Activated CD4-positive, alpha-beta T cell treated with anti-CD3 and anti-CD28 coated beads, Interleukin-2, Interleukin-4, amounts not matched to agents 100 ng/mL and 50 ng/mL, durations not matched to agents 16 hours and 8 hours (primary cell): ENCODE data around the gene CHRNB4.

Experiments used
- DNase-seq: peaks from one replicate; pipeline ENCODE4 v3.0.0-alpha.2; 2020; ENCODE audit warnings: low spot score

CHRNB4 gene

DNA sequence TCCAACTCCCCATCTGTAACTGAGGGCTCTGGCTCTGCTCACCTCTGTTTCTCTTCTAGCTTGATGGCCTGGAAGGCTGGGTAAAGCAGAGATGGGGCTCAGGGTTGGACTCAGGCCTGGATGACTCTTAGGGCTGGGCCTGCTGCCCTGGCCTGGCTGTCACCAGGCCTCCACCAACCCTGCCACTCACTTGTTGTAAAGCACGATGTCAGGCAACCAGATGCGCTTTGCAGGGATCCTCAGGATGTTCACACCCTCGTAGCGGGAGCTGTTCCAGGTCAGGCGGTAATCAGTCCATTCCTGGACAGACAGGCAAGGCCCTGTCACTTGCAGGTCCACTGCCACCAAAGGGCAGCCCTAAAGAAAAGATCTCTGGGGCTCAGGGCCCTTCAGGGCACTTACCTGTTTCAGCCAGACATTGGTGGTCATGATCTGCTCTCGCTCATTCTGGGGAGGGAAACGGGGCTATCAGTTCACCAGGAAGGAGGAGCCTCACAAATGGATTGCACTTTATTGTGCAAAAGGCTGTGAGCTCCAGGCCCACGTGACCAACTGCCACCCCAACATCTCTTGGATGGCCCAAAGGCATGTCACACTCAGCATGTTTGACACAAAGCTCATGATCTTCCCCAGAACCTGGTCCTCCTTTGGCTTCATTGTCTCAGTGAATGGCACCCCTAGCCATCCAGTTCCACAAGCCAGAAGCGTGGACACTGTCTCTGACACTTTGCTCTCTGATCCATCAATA lies 9.9 kb downstream of the CHRNB4 start:
- DNase-seq: no peak

- no peak for DNase-seq
Measured at GRCh38 chr15:78629716-78630065, 11.3 kb downstream of the CHRNB4 start.

DNA sequence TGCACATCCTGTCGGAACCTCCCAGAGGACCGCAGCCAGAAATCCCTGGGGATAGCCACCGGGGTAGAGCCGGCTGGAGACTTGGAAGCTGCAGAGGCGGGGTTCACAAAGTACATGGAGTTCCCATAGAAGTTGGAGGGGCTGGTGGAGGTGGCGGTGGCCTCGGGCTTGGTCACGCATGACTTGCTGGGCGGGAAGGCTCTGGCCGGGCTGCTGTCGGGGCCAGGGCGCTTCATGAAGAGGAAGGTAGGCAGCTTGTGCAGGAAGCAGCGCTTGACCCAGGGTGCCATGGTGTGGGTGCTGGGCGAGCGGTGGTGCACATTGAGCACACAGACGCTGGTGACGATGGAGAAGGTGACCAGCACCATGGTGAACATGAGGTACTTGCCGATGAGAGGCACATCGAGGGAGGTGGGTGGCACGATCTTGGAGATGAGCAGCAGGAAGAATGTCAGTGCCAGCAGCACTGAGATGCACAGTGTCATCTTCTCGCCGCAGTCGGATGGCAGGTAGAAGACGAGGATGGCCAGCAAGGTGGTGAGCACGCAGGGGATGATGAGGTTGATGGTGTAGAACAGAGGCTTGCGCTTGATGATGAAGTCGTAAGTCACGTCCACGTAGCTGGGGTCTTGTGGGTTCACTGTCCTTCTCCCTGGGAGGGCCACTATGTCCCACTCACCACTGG lies 11.8 kb downstream of the CHRNB4 start:
- DNase-seq: no peak

GRCh38 chr15:78628227-78628626 lies 12.8 kb downstream of the CHRNB4 start:
- no peak for DNase-seq

DNA sequence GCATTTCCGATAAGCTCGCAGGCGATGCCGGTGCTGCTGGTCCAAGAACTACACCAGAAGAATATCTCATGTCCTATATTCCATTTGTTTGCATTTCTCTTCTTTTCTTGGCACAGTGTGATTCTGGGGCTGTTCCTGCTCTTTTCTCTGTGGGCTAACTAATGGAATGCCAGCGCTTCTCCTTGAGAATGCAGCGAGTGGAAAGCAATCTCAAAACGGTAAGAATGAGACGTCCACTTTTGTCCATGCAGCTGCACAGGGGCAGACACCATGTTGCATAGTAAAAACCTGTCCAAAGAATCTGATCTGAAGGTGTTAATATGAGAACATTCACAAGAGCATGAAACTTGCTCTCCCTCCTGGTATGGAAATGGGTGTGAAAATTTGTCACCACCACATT lies 13.7 kb downstream of the CHRNB4 start:
- DNase-seq: no peak

- no peak for DNase-seq
Measured at GRCh38 chr15:78626381-78626995, 14.5 kb downstream of the CHRNB4 start.

DNA sequence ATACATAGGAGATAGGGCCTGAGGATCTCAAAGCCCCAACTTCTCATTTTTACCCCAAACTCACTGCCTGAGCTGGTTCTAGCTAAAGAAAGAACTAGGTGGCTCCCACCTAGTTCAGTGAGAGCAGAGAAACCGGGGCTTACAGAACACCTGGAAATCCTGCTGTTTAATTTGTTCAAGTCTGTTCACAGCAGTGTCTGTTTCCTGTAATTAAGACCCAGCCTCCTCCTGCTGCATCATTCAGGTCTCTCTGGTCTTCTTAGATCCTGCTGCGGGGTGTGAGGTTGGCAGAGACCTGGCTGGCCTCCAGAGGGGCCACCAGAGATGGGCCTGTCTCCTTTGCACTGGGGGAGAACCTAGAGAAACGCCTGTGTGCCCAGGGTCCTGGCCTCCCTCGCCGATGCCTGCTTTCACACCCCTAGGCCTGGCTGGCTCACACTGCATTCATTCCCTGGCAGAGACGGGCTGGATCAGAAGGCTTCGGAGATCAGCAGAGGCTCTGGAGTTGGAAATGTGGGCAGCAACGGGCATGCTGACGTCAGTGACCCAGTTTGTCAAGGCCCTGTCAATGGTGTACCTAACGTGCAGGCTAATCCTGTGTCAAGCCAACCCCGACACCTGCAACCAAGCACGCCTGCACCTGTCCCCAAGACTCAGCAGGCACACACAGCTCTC lies 15.3 kb downstream of the CHRNB4 start:
- DNase-seq: no peak

- DNase-seq: no peak
Measured at GRCh38 chr15:78624651-78625590, 16.1 kb downstream of the CHRNB4 start.

GRCh38 chr15:78623786-78624497 lies 17.1 kb downstream of the CHRNB4 start:
- no peak for DNase-seq

DNA sequence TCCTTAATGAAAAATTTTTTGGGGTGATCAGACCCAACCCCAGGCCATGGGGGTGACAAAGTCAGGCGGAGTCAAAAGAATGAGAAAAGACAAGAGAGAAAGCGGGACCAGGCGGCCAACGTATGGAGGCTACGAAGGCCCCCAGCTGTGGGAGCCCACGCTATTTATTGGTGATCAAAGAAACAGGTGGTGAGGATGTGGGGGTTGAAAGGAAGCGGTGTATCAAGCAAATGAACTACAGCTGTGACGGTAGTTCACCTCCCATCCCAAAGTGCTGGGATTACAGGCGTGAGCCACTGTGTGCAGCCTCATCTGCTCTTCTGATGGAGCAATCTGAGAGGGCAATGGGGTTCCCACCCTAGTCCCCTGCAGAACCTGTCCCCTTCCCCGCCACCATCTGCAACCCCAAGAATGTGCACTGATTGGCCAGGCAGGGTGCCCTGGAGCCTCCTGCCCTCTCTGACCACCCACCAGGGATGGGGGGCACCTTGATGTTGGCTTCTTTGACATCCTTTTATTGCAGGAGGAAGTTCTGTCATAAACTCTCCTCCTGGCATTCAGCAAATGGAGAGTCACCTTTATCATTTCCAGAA lies 19.1 kb downstream of the CHRNB4 start:
- no peak for DNase-seq

- no peak for DNase-seq
Measured at GRCh38 chr15:78620527-78621421, 20.2 kb downstream of the CHRNB4 start, which contains the start of gene CHRNA3. CHRNA3 (minus strand) TSS chr15:78620996; CDS start chr15:78620794, 202 bp downstream.

DNA sequence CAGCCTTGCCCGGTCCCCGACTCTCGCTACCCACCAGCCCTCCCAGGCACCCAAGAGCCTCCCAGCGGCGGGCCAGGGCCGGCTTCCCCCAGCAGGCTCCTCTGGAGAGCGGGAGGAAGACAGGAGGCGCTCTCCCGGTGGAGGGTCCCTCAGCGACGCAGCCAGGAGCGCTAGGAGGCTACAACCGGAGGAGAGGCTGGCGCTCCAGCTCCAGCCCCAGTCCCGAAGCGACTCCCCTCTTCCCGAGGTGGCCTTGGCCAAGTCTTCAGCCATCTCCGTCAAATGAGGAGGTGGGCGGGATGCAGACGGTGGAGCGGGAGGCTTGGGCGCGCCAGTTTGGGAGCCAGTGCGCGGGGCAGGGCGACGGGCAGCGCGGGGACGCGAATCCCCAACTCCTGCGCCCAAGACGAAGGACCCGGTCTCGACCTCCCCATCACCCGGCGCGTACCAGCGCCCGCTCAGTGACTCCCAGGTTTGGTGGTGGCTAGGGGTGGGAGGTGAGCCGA lies 20.9 kb downstream of the CHRNB4 start:
- DNase-seq: no peak

- DNase-seq: no peak
Measured at GRCh38 chr15:78619022-78619950, 21.7 kb downstream of the CHRNB4 start.

- DNase-seq: peak; percentile 84
Measured at GRCh38 chr15:78618490-78618934, 22.5 kb downstream of the CHRNB4 start.

DNA sequence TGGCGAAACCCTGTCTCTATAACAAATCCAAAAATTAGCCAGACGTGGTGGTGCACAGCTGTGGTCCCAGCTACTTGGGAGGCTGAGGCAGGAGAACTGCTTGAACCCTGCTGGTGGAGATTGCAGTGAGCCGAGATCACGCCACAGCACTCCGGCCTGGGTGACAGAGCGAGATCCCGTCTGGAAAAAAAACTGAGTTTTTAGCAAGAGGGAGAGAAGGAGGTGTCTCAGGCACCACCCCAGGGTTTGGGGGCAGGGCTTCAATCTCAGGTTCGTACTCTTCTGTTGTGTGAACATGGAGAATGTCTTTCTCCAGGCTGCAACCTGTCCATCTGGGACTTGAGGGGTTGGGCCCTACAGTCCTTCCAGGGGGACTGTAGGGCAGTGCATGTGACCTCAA lies 22.9 kb downstream of the CHRNB4 start:
- DNase-seq: no peak

DNA sequence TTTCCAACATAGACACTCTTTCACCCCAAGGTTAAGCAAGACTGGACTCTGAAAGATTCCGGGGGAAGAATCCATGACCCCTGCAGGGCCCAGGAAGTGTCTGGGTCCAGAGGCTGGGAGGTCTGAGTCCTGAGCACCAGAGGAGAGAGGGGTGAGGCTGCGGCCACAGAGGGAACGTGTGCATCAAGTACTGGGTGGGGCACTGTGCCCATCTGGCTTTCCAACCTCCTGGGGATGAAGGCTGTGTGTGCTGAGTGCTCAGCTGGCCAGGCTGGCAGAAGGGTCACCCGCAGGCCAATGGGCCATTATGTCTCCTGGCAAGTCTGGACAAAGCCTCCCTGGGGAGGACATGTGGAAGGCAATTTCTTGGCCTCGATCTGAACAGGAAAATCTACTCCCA lies 23.5 kb downstream of the CHRNB4 start:
- DNase-seq: no peak

- no peak for DNase-seq
Measured at GRCh38 chr15:78617076-78617475, 23.9 kb downstream of the CHRNB4 start.

- DNase-seq: no peak
Measured at GRCh38 chr15:78616506-78616905, 24.5 kb downstream of the CHRNB4 start.
